Stimulated activated CD4-positive, alpha-beta T cell treated with anti-CD3 and anti-CD28 coated beads, Interleukin-1b, Interleukin-23, amount 100 ng/mL, for 48 hours (primary cell): ENCODE results near the gene L3MBTL1.

ENCODE experiments used
- DNase-seq: peaks from one replicate; pipeline ENCODE4 v3.0.0-alpha.2; 2020

The L3MBTL1 gene

GRCh38 chr20:43536041-43536816 lies 28.7 kb downstream of the L3MBTL1 start:
- no peak for DNase-seq

GRCh38 chr20:43536817-43537440 lies 29.4 kb downstream of the L3MBTL1 start:
- DNase-seq, result no peak

- DNase-seq, result no peak
Measured at GRCh38 chr20:43537921-43538877, 30.7 kb downstream of the L3MBTL1 start.

GRCh38 chr20:43538878-43539700 lies 31.6 kb downstream of the L3MBTL1 start:
- DNase-seq, result no peak

GRCh38 chr20:43539975-43540672 lies 32.6 kb downstream of the L3MBTL1 start:
- DNase-seq, result no peak

- no peak for DNase-seq
Measured at GRCh38 chr20:43540673-43541060, 33.2 kb downstream of the L3MBTL1 start.

GRCh38 chr20:43541214-43541613 lies 33.7 kb downstream of the L3MBTL1 start:
- no peak for DNase-seq

- no peak for DNase-seq
Measured at GRCh38 chr20:43542161-43542560, 34.7 kb downstream of the L3MBTL1 start.

- DNase-seq, result no peak
Measured at GRCh38 chr20:43542674-43543073, 35.2 kb downstream of the L3MBTL1 start.

GRCh38 chr20:43543138-43543537 lies 35.6 kb downstream of the L3MBTL1 start:
- no peak for DNase-seq

GRCh38 chr20:43544501-43544900 lies 37.0 kb downstream of the L3MBTL1 start:
- DNase-seq, result no peak

GRCh38 chr20:43545837-43546578 lies 38.5 kb downstream of the L3MBTL1 start:
- DNase-seq, result no peak

GRCh38 chr20:43548273-43548880 lies 40.9 kb downstream of the L3MBTL1 start:
- no peak for DNase-seq

GRCh38 chr20:43549416-43550065 lies 42.0 kb downstream of the L3MBTL1 start:
- no peak for DNase-seq

- no peak for DNase-seq
Measured at GRCh38 chr20:43550456-43550855, 43.0 kb downstream of the L3MBTL1 start.

- no peak for DNase-seq
Measured at GRCh38 chr20:43554369-43554768, 46.9 kb downstream of the L3MBTL1 start.

- no peak for DNase-seq
Measured at GRCh38 chr20:43558412-43559146, 51.1 kb downstream of the L3MBTL1 start, which contains the start of gene SGK2. TSS of gene SGK2 (plus strand) at chr20:43559027. CDS start at chr20:43566496, 7,469 bp downstream.

- no peak for DNase-seq
Measured at GRCh38 chr20:43559147-43559987, 51.9 kb downstream of the L3MBTL1 start.
